Nephron progenitor cell (in vitro differentiated cells): ENCODE results near the gene WDR1.

Experiments used
- DNase-seq: peaks from one replicate; pipeline ENCODE4 v3.0.0; 2021
- H3K27ac Mint-ChIP-seq: 2 replicates; pipeline ENCODE4 v1.8.0; 2021; ENCODE audit warnings: mild to moderate bottlenecking, moderate library complexity, mixed read lengths
- H3K27me3 Mint-ChIP-seq: 2 replicates; pipeline ENCODE4 v1.8.0; 2021; ENCODE audit warnings: mild to moderate bottlenecking, low read depth, mixed read lengths; ENCODE audit not compliant: poor library complexity
- H3K36me3 Mint-ChIP-seq: 2 replicates; pipeline ENCODE4 v1.8.0; 2021; ENCODE audit warnings: low read depth, mixed read lengths
- H3K4me1 Mint-ChIP-seq: 2 replicates; pipeline ENCODE4 v1.8.0; 2021; ENCODE audit warnings: mixed read lengths
- H3K4me3 Mint-ChIP-seq: 2 replicates; pipeline ENCODE4 v1.8.0; 2021; ENCODE audit warnings: mild to moderate bottlenecking, moderate library complexity, mixed read lengths
- H3K9me3 Mint-ChIP-seq: 2 replicates; pipeline ENCODE4 v1.8.0; 2021; ENCODE audit warnings: mild to moderate bottlenecking, moderate library complexity, mixed read lengths
- CTCF ChIP-seq: fragments of 200-600 bp; sonication (generic); IDR thresholded peaks from 2 replicates; pipeline ENCODE4 v1.5.0; 2021; ENCODE audit warnings: antibody characterized with exemption

WDR1 gene

GRCh38 chr4:10074076-10074766 lies 42.4 kb downstream of the WDR1 start:
- H3K27ac Mint-ChIP-seq: no peak overlapping the region
- no peaks in the 10 kb centered on the region for H3K9me3 Mint-ChIP-seq
- H3K4me3 Mint-ChIP-seq: no peak overlapping the region
- no peak for TF ChIP-seq CTCF
- peaks cover 13% of the 10 kb centered on the region for H3K4me1 Mint-ChIP-seq
- no peak for DNase-seq
- no peaks in the 10 kb centered on the region for H3K27me3 Mint-ChIP-seq
- H3K36me3 Mint-ChIP-seq: peaks cover 35% of the 10 kb centered on the region

DNA sequence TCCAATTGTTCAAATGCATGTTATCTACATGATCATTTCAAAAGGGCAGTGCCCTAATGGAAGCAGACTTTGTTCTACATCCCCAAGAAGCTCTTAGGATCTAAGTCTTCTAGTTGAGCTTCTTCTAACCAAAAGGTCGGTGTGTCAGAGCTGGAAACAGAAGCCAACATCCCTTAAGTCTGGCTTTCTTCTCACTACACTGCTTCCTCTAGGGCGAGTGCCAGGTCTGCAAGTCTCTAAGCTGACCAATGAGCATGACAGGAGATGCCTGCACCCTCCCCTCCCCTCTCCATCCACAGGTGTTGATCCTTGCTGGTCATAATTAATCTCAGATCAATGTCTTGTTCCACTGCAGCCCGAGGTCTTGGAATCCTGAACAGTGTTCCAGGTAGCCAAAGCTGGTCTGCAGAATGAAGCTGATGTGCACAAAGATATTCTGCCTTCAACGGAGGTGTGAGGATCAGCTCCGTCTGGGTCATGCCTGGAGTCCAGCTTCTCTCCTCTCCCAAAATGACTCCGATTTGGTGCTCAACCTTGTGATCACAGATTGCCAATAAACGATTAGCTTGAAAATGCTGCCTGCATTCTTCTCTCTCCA lies 44.1 kb downstream of the WDR1 start:
- TF ChIP-seq CTCF: no peak
- Mint-ChIP-seq H3K36me3 (peaks cover 35% of the 10 kb centered on the region), H3K27ac (peak overlapping the region; percentile 49), H3K4me3 (no peak overlapping the region), H3K27me3 (no peaks in the 10 kb centered on the region), H3K9me3 (no peaks in the 10 kb centered on the region), H3K4me1 (peaks cover 20% of the 10 kb centered on the region)
- no peak for DNase-seq

DNA sequence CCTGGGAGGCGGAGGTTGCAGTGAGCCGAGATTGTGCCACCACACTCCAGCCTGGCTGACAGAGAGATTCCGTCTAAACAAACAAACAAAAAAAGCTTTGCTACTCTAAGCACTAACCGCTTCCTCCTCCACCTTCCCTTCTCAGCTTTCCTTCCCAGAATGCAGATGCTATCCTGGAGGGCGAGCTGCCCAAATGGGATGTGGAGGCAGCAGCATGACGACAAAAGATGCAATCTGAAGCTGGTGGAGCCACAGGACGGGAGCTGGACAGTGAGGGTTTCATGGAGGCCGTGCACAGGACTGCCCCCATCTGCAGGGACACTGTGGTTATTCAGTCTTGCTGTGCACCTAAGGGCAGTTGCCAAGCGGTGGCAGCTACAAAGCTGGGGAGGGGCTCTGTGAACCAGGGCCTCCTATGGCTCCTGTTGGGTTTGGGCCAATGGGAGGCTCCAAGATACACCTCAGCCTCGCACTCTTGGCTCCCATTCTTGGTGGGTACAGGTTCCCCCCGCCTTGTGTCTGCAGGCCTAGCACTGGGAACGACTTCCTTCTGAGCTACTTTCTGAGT lies 47.4 kb downstream of the WDR1 start:
- Mint-ChIP-seq H3K27ac (peak overlapping the region; percentile 29), H3K9me3 (no peaks in the 10 kb centered on the region), H3K36me3 (peaks cover 9% of the 10 kb centered on the region), H3K4me1 (peaks cover 20% of the 10 kb centered on the region), H3K4me3 (no peak overlapping the region), H3K27me3 (peaks cover 4% of the 10 kb centered on the region)
- TF ChIP-seq CTCF: no peak
- no peak for DNase-seq

- TF ChIP-seq CTCF: no peak
- Mint-ChIP-seq H3K4me3 (no peak overlapping the region), H3K36me3 (no peaks in the 10 kb centered on the region), H3K9me3 (no peaks in the 10 kb centered on the region), H3K27me3 (peaks cover 4% of the 10 kb centered on the region), H3K27ac (no peak overlapping the region), H3K4me1 (peaks cover 20% of the 10 kb centered on the region)
- no peak for DNase-seq
Measured at GRCh38 chr4:10066670-10067651, 49.6 kb downstream of the WDR1 start.

GRCh38 chr4:10066206-10066605 lies 50.4 kb downstream of the WDR1 start:
- Mint-ChIP-seq H3K27ac (no peak overlapping the region), H3K27me3 (peaks cover 4% of the 10 kb centered on the region), H3K36me3 (no peaks in the 10 kb centered on the region), H3K9me3 (no peaks in the 10 kb centered on the region), H3K4me3 (no peak overlapping the region), H3K4me1 (peaks cover 20% of the 10 kb centered on the region)
- TF ChIP-seq CTCF: no peak
- DNase-seq: no peak
